Adrenal gland (tissue), 12 donors: ENCODE data around the gene MIPOL1. TPM values are rescaled to one million over a fixed set of nuclear protein-coding genes. Genes with fewer than 3 reads are reported as not detected.
"Not testable (repeated sequence)": the region's sequence is repeated elsewhere in the genome, so short reads cannot be mapped to it uniquely, and the experiment has no call there.

Experiments
- DNase-seq, 7 donors: peaks; one replicate each; pipeline ENCODE4 v3.0.0-alpha.2; 2019 to 2020
- H3K27ac ChIP-seq, 5 donors: fragments of 200-600 bp; sonication (generic) in 4 of 5; 1 replicate in 3 of 5; 2 replicates in 2 of 5; pipeline versions ENCODE4 v1.5.1 to v1.8.0; 2016 to 2020; ENCODE audit warnings: mild to moderate bottlenecking in 1 of 5
- H3K27me3 ChIP-seq: fragments of 200-600 bp; 2 replicates; pipeline ENCODE4 v1.8.0; 2021
- H3K36me3 ChIP-seq, 2 donors: fragments of 200-600 bp; replicated peaks in 1 of 2; 1 replicate in 1 of 2; 2 replicates in 1 of 2; pipeline versions ENCODE4 v1.5.1 to v1.8.0; 2018 to 2022
- H3K4me1 ChIP-seq, 2 donors: fragments of 200-600 bp; replicated peaks in 1 of 2; 1 replicate in 1 of 2; 2 replicates in 1 of 2; pipeline versions ENCODE4 v1.5.1 to v1.8.0; 2018 to 2021
- H3K4me3 ChIP-seq, 4 donors: fragments of 200-600 bp; sonication (generic) in 3 of 4; one replicate each; pipeline ENCODE4 v1.5.1; 2016 to 2018
- H3K9me3 ChIP-seq, 3 donors: fragments of 200-600 bp; sonication (generic) in 1 of 3; replicated peaks in 1 of 3; 1 replicate in 2 of 3; 2 replicates in 1 of 3; pipeline versions ENCODE4 v1.5.1 to v1.8.0; 2016 to 2021
- POLR2A ChIP-seq, 2 donors: fragments of 450-650 bp; IDR thresholded peaks; one replicate each; pipeline ENCODE4 v1.6.1; 2017; ENCODE audit warnings: antibody characterized with exemption in 2 of 2, mild to moderate bottlenecking in 2 of 2, moderate library complexity in 1 of 2
- WGBS, 4 donors: extraction: QIAGEN DNeasy Blood & Tissue Kit in 2 of 4; methylation state at CpG; one replicate each; pipeline versions ENCODE4 v1.1.5 to v1.1.7; 2013 to 2017; 5-methylcytosine and 5-hydroxymethylcytosine counted together
- intact Hi-C, 2 donors: fragments of 100-400 bp; cut with DNase I; formaldehyde crosslinking; loops; one replicate each; pipeline versions ENCODE4 v1.14.1 to v1.15.0; 2022 to 2023
- polyA plus RNA-seq, 3 donors: library from polyadenylated mRNA; stranded (reverse); fragments of 200-250 nt in 2 of 3; fragments of 350-450 nt in 1 of 3; fragmentation: Illumina TruSeq in 1 of 3; extraction: RNeasy Lipid Tissue Mini Kit (QIAGEN cat#74804) in 1 of 3; gene quantifications; one replicate each; pipeline ENCODE4 v1.2.3, GENCODE V29; 2013 to 2014
- total RNA-seq, 9 donors: library from RNA; depleted of rRNA in 4 of 9; stranded (reverse); fragments of >200 nt in 4 of 9; fragments of 120-200 nt in 1 of 9; fragmentation: NEBNext Ultra II Directional in 1 of 9; extraction: Animal tissue kit (Norgen Biotek cat#: 25700) in 1 of 9; gene quantifications; one replicate each; pipeline versions ENCODE4 v1.1.0 to v1.2.4, GENCODE V29; 2013 to 2023
- TF ChIP-seq, protein P1 (sequence below), 6 experiments: fragments of 450-650 bp in 4 of 6; fragments of 200-600 bp in 2 of 6; sonication (generic) in 1 of 6; IDR thresholded peaks; 1 replicate in 5 of 6; 2 replicates in 1 of 6; pipeline versions ENCODE4 v1.5.1 to v1.8.0; 2016 to 2021; ENCODE audit warnings: antibody characterized with exemption in 6 of 6, mild to moderate bottlenecking in 2 of 6, moderate library complexity in 1 of 6
- donor health status: healthy with polysubstance abuse.
- donor health status: Bipolar disorder and iron deficiency.
- donor health status: DM: yes; HTN: yes; CAD: no.
- donor health status: DM: no; HTN: no; CAD: no.
- donor health status: DM: no; HTN: no; CAD: no.
- donor health status: DM: yes; HTN: yes; CAD: no.

Gene MIPOL1
- total and polyA plus RNA-seq, 12 donors = 2.6 to 19.1 (median 7.8) TPM

DNA sequence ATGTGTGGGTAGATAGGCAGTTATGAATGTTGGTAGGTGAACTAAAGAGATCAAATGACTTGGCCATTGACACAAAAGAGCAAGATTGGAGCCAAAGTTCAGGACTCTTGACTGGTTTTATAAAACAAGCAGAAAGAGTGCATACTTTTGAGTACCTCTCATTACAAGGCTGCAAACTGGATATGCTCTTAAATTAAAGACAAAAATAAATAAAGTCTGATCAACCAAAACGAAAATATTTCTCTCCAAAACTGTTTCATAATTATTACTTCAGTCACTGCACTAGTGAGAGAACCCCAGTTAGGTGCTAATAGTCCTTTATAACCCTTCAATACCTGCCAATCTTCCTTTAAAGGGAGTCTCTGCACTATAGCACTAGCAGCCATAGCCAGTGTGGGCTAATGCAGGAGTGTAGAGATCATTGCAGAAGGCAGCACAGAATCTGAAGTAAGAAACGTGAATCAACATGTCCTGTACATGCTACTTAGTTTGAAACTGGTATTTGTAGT lies 250.2 kb downstream of the MIPOL1 start:
- H3K27me3 ChIP-seq = no peaks in the 10 kb centered on the region
- no peaks in the 10 kb centered on the region for H3K36me3 ChIP-seq
- TF ChIP-seq, protein P1, sequence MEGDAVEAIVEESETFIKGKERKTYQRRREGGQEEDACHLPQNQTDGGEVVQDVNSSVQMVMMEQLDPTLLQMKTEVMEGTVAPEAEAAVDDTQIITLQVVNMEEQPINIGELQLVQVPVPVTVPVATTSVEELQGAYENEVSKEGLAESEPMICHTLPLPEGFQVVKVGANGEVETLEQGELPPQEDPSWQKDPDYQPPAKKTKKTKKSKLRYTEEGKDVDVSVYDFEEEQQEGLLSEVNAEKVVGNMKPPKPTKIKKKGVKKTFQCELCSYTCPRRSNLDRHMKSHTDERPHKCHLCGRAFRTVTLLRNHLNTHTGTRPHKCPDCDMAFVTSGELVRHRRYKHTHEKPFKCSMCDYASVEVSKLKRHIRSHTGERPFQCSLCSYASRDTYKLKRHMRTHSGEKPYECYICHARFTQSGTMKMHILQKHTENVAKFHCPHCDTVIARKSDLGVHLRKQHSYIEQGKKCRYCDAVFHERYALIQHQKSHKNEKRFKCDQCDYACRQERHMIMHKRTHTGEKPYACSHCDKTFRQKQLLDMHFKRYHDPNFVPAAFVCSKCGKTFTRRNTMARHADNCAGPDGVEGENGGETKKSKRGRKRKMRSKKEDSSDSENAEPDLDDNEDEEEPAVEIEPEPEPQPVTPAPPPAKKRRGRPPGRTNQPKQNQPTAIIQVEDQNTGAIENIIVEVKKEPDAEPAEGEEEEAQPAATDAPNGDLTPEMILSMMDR (IDR thresholded peaks at IDR 0.05) = no peak
- no peak for TF ChIP-seq POLR2A (IDR thresholded peaks at IDR 0.05)
- WGBS, 4 donors = 46 to 59% (median 53%) methylated on average over 2 of the region's 2 CpGs
- no peak overlapping the region for H3K4me3 ChIP-seq
- H3K27ac ChIP-seq = no peak overlapping the region
- no peaks in the 10 kb centered on the region for H3K4me1 ChIP-seq
- H3K9me3 ChIP-seq = no peaks in the 10 kb centered on the region
- no peak for DNase-seq
- intact Hi-C loops = no loop called here

GRCh38 chr14:37452323-37452722 lies 254.6 kb downstream of the MIPOL1 start:
- intact Hi-C loops = no loop called here
- H3K4me1 ChIP-seq = no peaks in the 10 kb centered on the region
- no peak for DNase-seq
- H3K4me3 ChIP-seq = no peak overlapping the region
- H3K9me3 ChIP-seq = no peaks in the 10 kb centered on the region
- no peaks in the 10 kb centered on the region for H3K36me3 ChIP-seq
- H3K27me3 ChIP-seq = no peaks in the 10 kb centered on the region
- H3K27ac ChIP-seq = no peak overlapping the region
- TF ChIP-seq, protein P1 (IDR thresholded peaks at IDR 0.05) = no peak
- no peak for TF ChIP-seq POLR2A (IDR thresholded peaks at IDR 0.05)

- Histone ChIP-seq H3K9me3 (no peaks in the 10 kb centered on the region), H3K27ac (no peak overlapping the region), H3K4me3 (no peak overlapping the region), H3K4me1 (no peaks in the 10 kb centered on the region), H3K36me3 (no peaks in the 10 kb centered on the region), H3K27me3 (no peaks in the 10 kb centered on the region)
- intact Hi-C loops = no loop called here
- WGBS, 4 donors = 67 to 93% (median 85%) methylated on average over 1 of the region's 1 CpG
- no peak for DNase-seq
- TF ChIP-seq, protein P1 (IDR thresholded peaks at IDR 0.05) = no peak
- TF ChIP-seq POLR2A (IDR thresholded peaks at IDR 0.05) = no peak
These were observed 256.2 kb downstream of the MIPOL1 start for GRCh38 chr14:37453985-37454384.

DNA sequence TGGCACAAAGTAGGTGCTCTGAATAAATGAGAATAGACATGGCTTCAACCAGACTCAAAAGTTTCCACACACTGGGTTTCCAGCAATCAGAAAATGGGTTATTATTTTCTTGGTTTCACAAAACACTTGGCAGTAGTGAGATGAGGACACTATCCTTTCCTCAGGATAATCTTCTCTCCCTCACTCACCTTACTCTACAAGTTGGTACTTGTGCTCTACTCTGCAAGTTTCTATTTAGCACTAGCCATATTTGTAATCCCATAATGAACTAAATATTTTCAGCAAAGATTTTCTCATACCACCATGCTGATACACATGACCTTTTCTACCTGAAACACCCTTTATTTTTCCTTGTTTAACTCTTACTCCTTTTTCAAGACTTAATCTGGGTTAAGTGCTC lies 259.6 kb downstream of the MIPOL1 start:
- no peaks in the 10 kb centered on the region for H3K36me3 ChIP-seq
- H3K9me3 ChIP-seq = no peaks in the 10 kb centered on the region
- intact Hi-C loops = no loop called here
- no peak overlapping the region for H3K27ac ChIP-seq
- H3K27me3 ChIP-seq = no peaks in the 10 kb centered on the region
- DNase-seq = no peak
- no peaks in the 10 kb centered on the region for H3K4me1 ChIP-seq
- TF ChIP-seq POLR2A (IDR thresholded peaks at IDR 0.05) = no peak
- TF ChIP-seq, protein P1 (IDR thresholded peaks at IDR 0.05) = no peak
- H3K4me3 ChIP-seq = no peak overlapping the region

GRCh38 chr14:37462426-37462825 lies 264.7 kb downstream of the MIPOL1 start:
- H3K4me1 ChIP-seq, DNase-seq, H3K36me3 ChIP-seq, H3K27ac ChIP-seq, H3K27me3 ChIP-seq, H3K4me3 ChIP-seq, intact Hi-C loops, H3K9me3 ChIP-seq: not testable (repeated sequence)
- 92 to 95% (median 93%) methylated on average over 1 of the region's 1 CpG for WGBS, 4 donors
